A549 (cell line): ENCODE data around the gene NAALADL1. TPM values are rescaled to one million over a fixed set of nuclear protein-coding genes. Genes with fewer than 3 reads are reported as not detected.

Experiments
- ATAC-seq, 2 experiments: fragments of 200-7000 bp in 1 of 2; fragments of >200 bp in 1 of 2; cut with Nextera tagmentation in 1 of 2; cut with Tn5 transposase in 1 of 2; 3 replicates each; pipeline versions ENCODE4 v1.8.0 to v1.9.1; 2018 to 2020; ENCODE audit warnings: mild to moderate bottlenecking in 1 of 2, moderate library complexity in 1 of 2
- CTCF ChIA-PET: fragments of 300-600 bp; sonication (Branson Sonifier 250); formaldehyde crosslinking; extraction: SDS; loops from one replicate; lab custom pipeline; 2021; ENCODE audit warnings: antibody characterized with exemption, inconsistent platforms; lab: Yijun Ruan, JAX
- POLR2A ChIA-PET: fragments of 350-600 bp; formaldehyde crosslinking; extraction: SDS; loops from one replicate; lab custom pipeline; 2021; ENCODE audit warnings: antibody characterized with exemption, inconsistent platforms; lab: Yijun Ruan, JAX
- DNase-seq, 2 experiments: peaks; one replicate each; pipeline versions ENCODE4 v3.0.0 to v3.0.0-alpha.2; 2011 to 2016; ENCODE audit warnings: low read depth in 1 of 2, low spot score in 1 of 2
- FAIRE-seq: peaks from 2 replicates; lab custom pipeline; 2011; peaks lifted over from hg19 to GRCh38; lab: Jason Lieb, UNC
- H3K27ac ChIP-seq, 2 experiments: fragments of >200 bp; sonication (Bioruptor Twin); formaldehyde crosslinking; 3 replicates each; pipeline ENCODE4 v1.5.1; 2016 to 2017
- H3K4me1 ChIP-seq: fragments of >200 bp; sonication (Bioruptor Twin); formaldehyde crosslinking; 3 replicates; pipeline ENCODE4 v1.6.1; 2016
- H3K4me2 ChIP-seq: fragments of >200 bp; sonication (Bioruptor Twin); formaldehyde crosslinking; 3 replicates; pipeline ENCODE4 v1.6.1; 2016
- H3K4me3 ChIP-seq: fragments of >200 bp; sonication (Bioruptor Twin); formaldehyde crosslinking; 3 replicates; pipeline ENCODE4 v1.5.1; 2016
- H3K9me3 ChIP-seq: fragments of >200 bp; sonication (Bioruptor Twin); formaldehyde crosslinking; 3 replicates; pipeline ENCODE4 v1.6.1; 2016
- CHD4 ChIP-seq: fragments of 200-600 bp; sonication (generic); IDR thresholded peaks from 2 replicates; pipeline ENCODE4 v1.6.1; 2016; ENCODE audit warnings: antibody characterized with exemption, mild to moderate bottlenecking, borderline replicate concordance
- CTCF ChIP-seq: fragments of >200 bp; sonication (Bioruptor Twin); formaldehyde crosslinking; IDR thresholded peaks from 3 replicates; pipeline ENCODE4 v1.5.1; 2016
- EHMT2 ChIP-seq: fragments of 200-600 bp; sonication (generic); IDR thresholded peaks from 2 replicates; pipeline ENCODE4 v1.6.1; 2016; ENCODE audit warnings: antibody characterized with exemption, low read depth, mild to moderate bottlenecking, moderate library complexity
- EP300 ChIP-seq, 2 experiments: fragments of >200 bp; sonication (Bioruptor Twin); formaldehyde crosslinking; IDR thresholded peaks; 2 replicates in 1 of 2; 3 replicates in 1 of 2; pipeline ENCODE4 v1.6.1; 2016 to 2017
- HES2 ChIP-seq: fragments of >200 bp; sonication (Bioruptor Twin); formaldehyde crosslinking; IDR thresholded peaks from 2 replicates; pipeline ENCODE4 v1.6.1; 2016
- HEYL ChIP-seq: fragments of 250-450 bp; sonication (Bioruptor Pico); IDR thresholded peaks from 2 replicates; pipeline ENCODE4 v1.8.0; 2021; ENCODE audit warnings: mild to moderate bottlenecking, moderate library complexity
- HOXA7 ChIP-seq: fragments of 250-450 bp; sonication (Bioruptor Pico); IDR thresholded peaks from 2 replicates; pipeline ENCODE4 v1.5.0; 2020; ENCODE audit warnings: mild to moderate bottlenecking, moderate library complexity
- KDM1A ChIP-seq: fragments of 200-600 bp; sonication (generic); IDR thresholded peaks from 2 replicates; pipeline ENCODE4 v1.6.1; 2016; ENCODE audit warnings: low read depth, mild to moderate bottlenecking
- KDM5A ChIP-seq: fragments of 200-600 bp; sonication (generic); IDR thresholded peaks from 2 replicates; pipeline ENCODE4 v1.6.1; 2016; ENCODE audit warnings: antibody characterized with exemption, mild to moderate bottlenecking
- MAFK ChIP-seq: fragments of 450-650 bp; IDR thresholded peaks from 2 replicates; pipeline ENCODE4 v1.6.1; 2014; ENCODE audit not compliant: partially characterized antibody
- MAX ChIP-seq: IDR thresholded peaks from 2 replicates; pipeline ENCODE4 v1.6.1; 2012
- MYC ChIP-seq: IDR thresholded peaks from 2 replicates; pipeline ENCODE4 v1.6.1; 2012; ENCODE audit warnings: mild to moderate bottlenecking, inconsistent platforms, low read length, improper control_type of control experiment, borderline replicate concordance
- NPAS2 ChIP-seq: fragments of 250-450 bp; sonication (Bioruptor Pico); IDR thresholded peaks from 2 replicates; pipeline ENCODE4 v1.8.0; 2022; ENCODE audit warnings: mild to moderate bottlenecking, moderate library complexity, borderline replicate concordance
- POLR2A ChIP-seq: IDR thresholded peaks from 2 replicates; pipeline ENCODE4 v1.6.1; 2012; ENCODE audit warnings: mild to moderate bottlenecking, low read length
- POLR2AphosphoS2 ChIP-seq: conservative IDR thresholded peaks from 2 replicates; pipeline ENCODE4 v1.6.1; 2012; ENCODE audit warnings: low read length, improper control_type of control experiment, inconsistent platforms
- RAD21 ChIP-seq, 2 experiments: fragments of >200 bp in 1 of 2; sonication (Bioruptor Twin) in 1 of 2; formaldehyde crosslinking in 1 of 2; IDR thresholded peaks in 1 of 2; conservative IDR thresholded peaks in 1 of 2; 2 replicates in 1 of 2; 3 replicates in 1 of 2; pipeline ENCODE4 v1.6.1; 2012 to 2018; ENCODE audit warnings: inconsistent platforms in 1 of 2
- RARB ChIP-seq: fragments of 250-450 bp; sonication (Bioruptor Pico); IDR thresholded peaks from 2 replicates; pipeline ENCODE4 v1.8.0; 2021; ENCODE audit warnings: mild to moderate bottlenecking, moderate library complexity
- SMC3 ChIP-seq: fragments of >200 bp; sonication (Bioruptor Twin); formaldehyde crosslinking; IDR thresholded peaks from 3 replicates; pipeline ENCODE4 v1.6.1; 2018; ENCODE audit warnings: inconsistent platforms
- ZFP36 ChIP-seq: fragments of 450-650 bp; IDR thresholded peaks from 2 replicates; pipeline ENCODE4 v1.6.1; 2014; ENCODE audit warnings: borderline replicate concordance; ENCODE audit not compliant: partially characterized antibody
- ZSCAN20 ChIP-seq: fragments of 250-450 bp; sonication (Bioruptor Pico); IDR thresholded peaks from 2 replicates; pipeline ENCODE4 v1.8.0; 2022; ENCODE audit warnings: mild to moderate bottlenecking, moderate library complexity
- WGBS: methylation state at CpG from one replicate; pipeline ENCODE4 v1.1.6; 2017; ENCODE audit errors: missing lambda C conversion rate; 5-methylcytosine and 5-hydroxymethylcytosine counted together
- polyA plus RNA-seq, 4 experiments: library from polyadenylated mRNA; depleted of rRNA in 3 of 4; stranded (reverse); fragments of >200 nt; fragmentation: RNase III in 1 of 4; extraction: RNeasy Plus Mini Kit Qiagen cat#74134 plus additional on column Dnase treatment in 1 of 4; gene quantifications; 2 replicates in 3 of 4; 3 replicates in 1 of 4; pipeline ENCODE4 v1.2.3, GENCODE V29; 2011 to 2017
- TF ChIP-seq, protein P1 (sequence below): IDR thresholded peaks from 2 replicates; pipeline ENCODE4 v1.6.1; 2012
- TF ChIP-seq, protein P2 (sequence below): fragments of 450-650 bp; IDR thresholded peaks from 2 replicates; pipeline ENCODE4 v1.6.1; 2014; ENCODE audit warnings: antibody characterized with exemption

The NAALADL1 gene
- polyA plus RNA-seq, 2 of the 4 experiments (the other 2 are of a cell fraction) = not detected

GRCh38 chr11:65078786-65079342 is 20.5 kb upstream of the NAALADL1 start:
- Histone ChIP-seq H3K9me3 (no peaks in the 10 kb centered on the region), H3K4me1 (peaks cover 29% of the 10 kb centered on the region), H3K27ac (peak overlapping the region in 1 of 2 experiments; percentile 22; a peak in 1 of 6 replicates), H3K4me3 (no peak overlapping the region), H3K4me2 (0 out of 3 replicates have a peak overlapping the region, but pooled peaks have one; percentile 11)
- DNase-seq = no peak
- ChIA-PET POLR2A (no interaction called here), CTCF (interaction anchor here (0.5 to 5.5 kb wide), 19 partner anchors 9 to 1861 kb away, joined by 3 to 35 read pairs (median 4); partner anchors contain the start of genes ARL2, NAALADL1 and TM7SF2)
- ATAC-seq = no peak
- WGBS = 84% methylated on average over 9 of the region's 9 CpGs
- FAIRE-seq = no peak
- TF ChIP-seq CHD4 (no peak), HEYL (no peak), POLR2AphosphoS2 (no peak), EHMT2 (no peak), HES2 (no peak), MAFK (no peak), NPAS2 (CRISPR knock-in tag) (no peak), EP300 (IDR thresholded peaks at IDR 0.05) (no peak), KDM5A (no peak), MAX (no peak)
- TF ChIP-seq, protein P1, sequence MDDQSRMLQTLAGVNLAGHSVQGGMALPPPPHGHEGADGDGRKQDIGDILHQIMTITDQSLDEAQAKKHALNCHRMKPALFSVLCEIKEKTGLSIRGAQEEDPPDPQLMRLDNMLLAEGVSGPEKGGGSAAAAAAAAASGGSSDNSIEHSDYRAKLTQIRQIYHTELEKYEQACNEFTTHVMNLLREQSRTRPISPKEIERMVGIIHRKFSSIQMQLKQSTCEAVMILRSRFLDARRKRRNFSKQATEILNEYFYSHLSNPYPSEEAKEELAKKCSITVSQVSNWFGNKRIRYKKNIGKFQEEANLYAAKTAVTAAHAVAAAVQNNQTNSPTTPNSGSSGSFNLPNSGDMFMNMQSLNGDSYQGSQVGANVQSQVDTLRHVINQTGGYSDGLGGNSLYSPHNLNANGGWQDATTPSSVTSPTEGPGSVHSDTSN = no peak

DNA sequence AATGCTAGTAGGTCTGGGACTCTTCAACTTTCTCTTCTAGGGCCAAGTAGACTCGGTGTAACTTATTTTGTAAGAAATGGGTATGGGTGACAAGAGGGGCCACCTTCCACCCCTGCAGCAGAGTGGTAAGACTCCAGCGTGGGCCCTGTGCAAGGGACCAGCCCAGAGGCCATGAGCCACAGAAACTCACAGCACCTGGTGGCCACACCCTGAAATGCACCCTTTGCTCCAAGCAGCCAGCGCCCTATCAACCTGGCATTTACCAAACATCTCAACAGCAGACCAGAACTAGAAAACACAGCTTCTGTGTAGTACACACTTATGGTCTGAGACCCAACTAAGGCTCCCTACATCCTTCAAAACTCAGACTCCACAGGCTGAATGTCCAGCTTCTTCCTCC is 19.8 kb upstream of the NAALADL1 start:
- Histone ChIP-seq H3K9me3 (no peaks in the 10 kb centered on the region), H3K4me3 (no peak overlapping the region), H3K4me1 (peaks cover 29% of the 10 kb centered on the region), H3K27ac (peak overlapping the region in 1 of 2 experiments; percentile 22; a peak in 1 of 6 replicates), H3K4me2 (0 out of 3 replicates have a peak overlapping the region, but pooled peaks have one; percentile 11)
- peak; percentile 91 to 92 for ATAC-seq
- peak; percentile 69 to 77 for DNase-seq
- no peak for FAIRE-seq
- CTCF ChIA-PET = interaction anchor here (0.5 to 5.5 kb wide), 23 partner anchors 8 to 1862 kb away, joined by 3 to 35 read pairs (median 4); partner anchors contain the start of genes ARL2, NAALADL1 and PPP2R5B
- TF ChIP-seq MYC (0 out of 2 replicates have a peak, but pooled peaks have one; percentile 49), POLR2AphosphoS2 (no peak), KDM1A (no peak), RAD21 (conservative IDR thresholded peaks at IDR 0.05 in 1 of 2, IDR thresholded peaks at IDR 0.05 in 1 of 2) (peak; percentile 41 to 48; a peak in 3 of 5 replicates), SMC3 (peak; percentile 55), CTCF (peak; percentile 47), EHMT2 (no peak), ZSCAN20 (no peak)
- 52% methylated on average over 3 of the region's 3 CpGs for WGBS
- POLR2A ChIA-PET = no interaction called here

DNA sequence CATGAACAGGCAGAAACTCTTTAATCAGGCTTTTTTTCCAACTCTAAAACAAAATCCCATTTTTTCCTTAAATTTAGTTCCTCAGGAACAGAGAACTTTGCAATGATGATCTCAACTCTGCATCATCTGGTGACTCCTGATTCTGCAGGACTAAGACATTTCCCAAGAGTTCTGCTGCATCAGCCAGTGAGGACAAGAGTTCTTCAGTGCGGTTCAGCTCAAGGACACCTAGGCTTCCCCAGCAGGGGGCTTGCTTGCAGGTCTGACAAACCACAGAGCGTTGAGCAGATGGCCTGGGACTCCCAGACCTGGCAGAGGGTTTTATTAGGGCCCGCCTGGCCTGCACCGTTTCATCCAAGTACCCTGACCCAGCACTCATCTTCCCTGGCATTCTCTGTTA is 19.1 kb upstream of the NAALADL1 start:
- Histone ChIP-seq H3K4me2 (no peak overlapping the region), H3K27ac (no peak overlapping the region), H3K4me3 (no peak overlapping the region), H3K9me3 (no peaks in the 10 kb centered on the region), H3K4me1 (peaks cover 22% of the 10 kb centered on the region)
- TF ChIP-seq, protein P2, sequence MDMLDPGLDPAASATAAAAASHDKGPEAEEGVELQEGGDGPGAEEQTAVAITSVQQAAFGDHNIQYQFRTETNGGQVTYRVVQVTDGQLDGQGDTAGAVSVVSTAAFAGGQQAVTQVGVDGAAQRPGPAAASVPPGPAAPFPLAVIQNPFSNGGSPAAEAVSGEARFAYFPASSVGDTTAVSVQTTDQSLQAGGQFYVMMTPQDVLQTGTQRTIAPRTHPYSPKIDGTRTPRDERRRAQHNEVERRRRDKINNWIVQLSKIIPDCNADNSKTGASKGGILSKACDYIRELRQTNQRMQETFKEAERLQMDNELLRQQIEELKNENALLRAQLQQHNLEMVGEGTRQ = no peak
- TF ChIP-seq ZFP36 = no peak
- no peak for TF ChIP-seq EHMT2
- no peak for TF ChIP-seq HOXA7 (CRISPR knock-in tag)
- TF ChIP-seq POLR2A = no peak
- TF ChIP-seq RARB (CRISPR knock-in tag) = no peak
- TF ChIP-seq, protein P1 = no peak
- ATAC-seq (peak; percentile 37 to 48; a peak in 5 of 6 replicates), FAIRE-seq (no peak), DNase-seq (peak in 1 of 2 experiments; percentile 52)
- ChIA-PET CTCF (interaction anchor here (0.7 to 5.5 kb wide), 13 partner anchors 9 to 230 kb away, joined by 3 to 35 read pairs (median 4); partner anchors contain the start of gene ARL2), POLR2A (no interaction called here)
- 70% methylated on average over 4 of the region's 4 CpGs for WGBS
